ENCODE data around the gene IL36B. TPM values are rescaled to one million over a fixed set of nuclear protein-coding genes. Genes with fewer than 3 reads are reported as not detected.

Gene IL36B
- total and polyA plus RNA-seq, 9 of the 15 experiments (the other 6 are each of a cell fraction or from before 2014, with no cell fraction given), result not detected

DNA sequence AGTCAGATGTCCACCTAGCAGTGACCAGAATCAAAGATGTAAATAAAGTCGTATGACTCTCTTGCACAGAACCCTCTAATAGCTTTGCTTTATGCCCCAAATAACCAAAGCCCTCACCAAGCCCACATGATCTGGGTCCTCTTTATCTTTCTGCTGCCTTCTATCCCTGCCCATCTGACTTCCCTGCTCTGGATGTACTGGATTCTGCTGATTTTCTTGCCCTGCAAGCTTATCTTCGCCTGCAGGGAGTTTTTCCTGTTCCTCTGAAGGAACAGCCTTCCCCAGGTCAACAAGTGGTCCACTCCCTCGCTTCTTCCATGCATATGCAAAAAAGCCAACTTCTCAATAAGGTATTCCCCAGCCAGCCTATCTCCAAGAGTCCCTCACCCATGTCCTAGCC, 18.7 kb downstream of the IL36B start (continued):
- TF ChIP-seq, protein P1, sequence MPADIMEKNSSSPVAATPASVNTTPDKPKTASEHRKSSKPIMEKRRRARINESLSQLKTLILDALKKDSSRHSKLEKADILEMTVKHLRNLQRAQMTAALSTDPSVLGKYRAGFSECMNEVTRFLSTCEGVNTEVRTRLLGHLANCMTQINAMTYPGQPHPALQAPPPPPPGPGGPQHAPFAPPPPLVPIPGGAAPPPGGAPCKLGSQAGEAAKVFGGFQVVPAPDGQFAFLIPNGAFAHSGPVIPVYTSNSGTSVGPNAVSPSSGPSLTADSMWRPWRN (IDR thresholded peaks at IDR 0.05; ENCODE audit: low read depth), result no peak
- TF ChIP-seq NR4A1 (CRISPR knock-in tag; IDR thresholded peaks at IDR 0.05) (no peak), NR4A1 (tag; IDR thresholded peaks at IDR 0.05) (0 out of 2 replicates have a peak, but pooled peaks have one; percentile 26), LCOR (CRISPR knock-in tag; IDR thresholded peaks at IDR 0.05) (no peak), FUS (optimal IDR thresholded peaks at IDR 0.05; ENCODE audit: low read depth, low read length) (no peak), ZNF408 (CRISPR knock-in tag; IDR thresholded peaks at IDR 0.05; ENCODE audit: low read depth) (no peak), XRCC3 (IDR thresholded peaks at IDR 0.05) (no peak), ZNF197 (CRISPR knock-in tag; IDR thresholded peaks at IDR 0.05; ENCODE audit: low read depth) (no peak), RAD51 (IDR thresholded peaks at IDR 0.05; ENCODE audit: borderline replicate concordance, low read depth) (no peak), ELF4 (CRISPR knock-in tag; IDR thresholded peaks at IDR 0.05) (peak; percentile 97), ZBTB17 (CRISPR knock-in tag; IDR thresholded peaks at IDR 0.05) (no peak), CBFA2T3 (IDR thresholded peaks at IDR 0.05) (peak; percentile 96), STAT5A (IDR thresholded peaks at IDR 0.05; ENCODE audit: borderline replicate concordance, low read length) (peak; percentile 37; the same call in 1 of the 2 replicates), MTA2 (IDR thresholded peaks at IDR 0.05; ENCODE audit: low read depth) (peak; percentile 96)
- TF ChIP-seq, protein P2, sequence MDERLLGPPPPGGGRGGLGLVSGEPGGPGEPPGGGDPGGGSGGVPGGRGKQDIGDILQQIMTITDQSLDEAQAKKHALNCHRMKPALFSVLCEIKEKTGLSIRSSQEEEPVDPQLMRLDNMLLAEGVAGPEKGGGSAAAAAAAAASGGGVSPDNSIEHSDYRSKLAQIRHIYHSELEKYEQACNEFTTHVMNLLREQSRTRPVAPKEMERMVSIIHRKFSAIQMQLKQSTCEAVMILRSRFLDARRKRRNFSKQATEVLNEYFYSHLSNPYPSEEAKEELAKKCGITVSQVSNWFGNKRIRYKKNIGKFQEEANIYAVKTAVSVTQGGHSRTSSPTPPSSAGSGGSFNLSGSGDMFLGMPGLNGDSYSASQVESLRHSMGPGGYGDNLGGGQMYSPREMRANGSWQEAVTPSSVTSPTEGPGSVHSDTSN (CRISPR knock-in tag; IDR thresholded peaks at IDR 0.05; ENCODE audit: low read depth), result no peak
- TF ChIP-seq, protein P2 (tag; conservative IDR thresholded peaks at IDR 0.05; ENCODE audit: low read depth), result no peak
- TF ChIP-seq, protein P3, sequence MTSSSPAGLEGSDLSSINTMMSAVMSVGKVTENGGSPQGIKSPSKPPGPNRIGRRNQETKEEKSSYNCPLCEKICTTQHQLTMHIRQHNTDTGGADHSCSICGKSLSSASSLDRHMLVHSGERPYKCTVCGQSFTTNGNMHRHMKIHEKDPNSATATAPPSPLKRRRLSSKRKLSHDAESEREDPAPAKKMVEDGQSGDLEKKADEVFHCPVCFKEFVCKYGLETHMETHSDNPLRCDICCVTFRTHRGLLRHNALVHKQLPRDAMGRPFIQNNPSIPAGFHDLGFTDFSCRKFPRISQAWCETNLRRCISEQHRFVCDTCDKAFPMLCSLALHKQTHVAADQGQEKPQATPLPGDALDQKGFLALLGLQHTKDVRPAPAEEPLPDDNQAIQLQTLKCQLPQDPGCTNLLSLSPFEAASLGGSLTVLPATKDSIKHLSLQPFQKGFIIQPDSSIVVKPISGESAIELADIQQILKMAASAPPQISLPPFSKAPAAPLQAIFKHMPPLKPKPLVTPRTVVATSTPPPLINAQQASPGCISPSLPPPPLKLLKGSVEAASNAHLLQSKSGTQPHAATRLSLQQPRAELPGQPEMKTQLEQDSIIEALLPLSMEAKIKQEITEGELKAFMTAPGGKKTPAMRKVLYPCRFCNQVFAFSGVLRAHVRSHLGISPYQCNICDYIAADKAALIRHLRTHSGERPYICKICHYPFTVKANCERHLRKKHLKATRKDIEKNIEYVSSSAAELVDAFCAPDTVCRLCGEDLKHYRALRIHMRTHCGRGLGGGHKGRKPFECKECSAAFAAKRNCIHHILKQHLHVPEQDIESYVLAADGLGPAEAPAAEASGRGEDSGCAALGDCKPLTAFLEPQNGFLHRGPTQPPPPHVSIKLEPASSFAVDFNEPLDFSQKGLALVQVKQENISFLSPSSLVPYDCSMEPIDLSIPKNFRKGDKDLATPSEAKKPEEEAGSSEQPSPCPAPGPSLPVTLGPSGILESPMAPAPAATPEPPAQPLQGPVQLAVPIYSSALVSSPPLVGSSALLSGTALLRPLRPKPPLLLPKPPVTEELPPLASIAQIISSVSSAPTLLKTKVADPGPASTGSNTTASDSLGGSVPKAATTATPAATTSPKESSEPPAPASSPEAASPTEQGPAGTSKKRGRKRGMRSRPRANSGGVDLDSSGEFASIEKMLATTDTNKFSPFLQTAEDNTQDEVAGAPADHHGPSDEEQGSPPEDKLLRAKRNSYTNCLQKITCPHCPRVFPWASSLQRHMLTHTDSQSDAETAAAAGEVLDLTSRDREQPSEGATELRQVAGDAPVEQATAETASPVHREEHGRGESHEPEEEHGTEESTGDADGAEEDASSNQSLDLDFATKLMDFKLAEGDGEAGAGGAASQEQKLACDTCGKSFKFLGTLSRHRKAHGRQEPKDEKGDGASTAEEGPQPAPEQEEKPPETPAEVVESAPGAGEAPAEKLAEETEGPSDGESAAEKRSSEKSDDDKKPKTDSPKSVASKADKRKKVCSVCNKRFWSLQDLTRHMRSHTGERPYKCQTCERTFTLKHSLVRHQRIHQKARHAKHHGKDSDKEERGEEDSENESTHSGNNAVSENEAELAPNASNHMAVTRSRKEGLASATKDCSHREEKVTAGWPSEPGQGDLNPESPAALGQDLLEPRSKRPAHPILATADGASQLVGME (CRISPR knock-in tag; IDR thresholded peaks at IDR 0.05), result 0 out of 2 replicates have a peak, but pooled peaks have one; percentile 76
- TF ChIP-seq, protein P4, sequence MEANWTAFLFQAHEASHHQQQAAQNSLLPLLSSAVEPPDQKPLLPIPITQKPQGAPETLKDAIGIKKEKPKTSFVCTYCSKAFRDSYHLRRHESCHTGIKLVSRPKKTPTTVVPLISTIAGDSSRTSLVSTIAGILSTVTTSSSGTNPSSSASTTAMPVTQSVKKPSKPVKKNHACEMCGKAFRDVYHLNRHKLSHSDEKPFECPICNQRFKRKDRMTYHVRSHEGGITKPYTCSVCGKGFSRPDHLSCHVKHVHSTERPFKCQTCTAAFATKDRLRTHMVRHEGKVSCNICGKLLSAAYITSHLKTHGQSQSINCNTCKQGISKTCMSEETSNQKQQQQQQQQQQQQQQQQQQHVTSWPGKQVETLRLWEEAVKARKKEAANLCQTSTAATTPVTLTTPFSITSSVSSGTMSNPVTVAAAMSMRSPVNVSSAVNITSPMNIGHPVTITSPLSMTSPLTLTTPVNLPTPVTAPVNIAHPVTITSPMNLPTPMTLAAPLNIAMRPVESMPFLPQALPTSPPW (CRISPR knock-in tag; IDR thresholded peaks at IDR 0.05), result no peak
- TF ChIP-seq, protein P5, sequence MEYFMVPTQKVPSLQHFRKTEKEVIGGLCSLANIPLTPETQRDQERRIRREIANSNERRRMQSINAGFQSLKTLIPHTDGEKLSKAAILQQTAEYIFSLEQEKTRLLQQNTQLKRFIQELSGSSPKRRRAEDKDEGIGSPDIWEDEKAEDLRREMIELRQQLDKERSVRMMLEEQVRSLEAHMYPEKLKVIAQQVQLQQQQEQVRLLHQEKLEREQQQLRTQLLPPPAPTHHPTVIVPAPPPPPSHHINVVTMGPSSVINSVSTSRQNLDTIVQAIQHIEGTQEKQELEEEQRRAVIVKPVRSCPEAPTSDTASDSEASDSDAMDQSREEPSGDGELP (CRISPR knock-in tag; IDR thresholded peaks at IDR 0.05; ENCODE audit: borderline replicate concordance), result no peak
